ENCODE data around the gene HDAC4.
A peak's percentile ranks its signal among the peaks of the same experiment; 100 is the strongest.
"Not testable (repeated sequence)": the region's sequence is repeated elsewhere in the genome, so short reads cannot be mapped to it uniquely, and the experiment has no call there.

Gene HDAC4

GRCh38 chr2:239051891-239052445 is 348.9 kb downstream of the HDAC4 start:
- DNase-seq = no peak

GRCh38 chr2:239050252-239050649 is 350.6 kb downstream of the HDAC4 start:
- no peak for DNase-seq

- no peak for DNase-seq
Observed at GRCh38 chr2:239049421-239050251, 351.2 kb downstream of the HDAC4 start.

GRCh38 chr2:239048736-239049135 is 352.1 kb downstream of the HDAC4 start:
- no peak for DNase-seq

- DNase-seq = no peak
Observed at GRCh38 chr2:239047861-239048260, 353.0 kb downstream of the HDAC4 start.

- DNase-seq = no peak
Observed at GRCh38 chr2:239047420-239047819, 353.4 kb downstream of the HDAC4 start.

GRCh38 chr2:239046822-239047221 is 354.0 kb downstream of the HDAC4 start:
- DNase-seq = no peak

- no peak for DNase-seq
Observed at GRCh38 chr2:239044336-239044735, 356.5 kb downstream of the HDAC4 start.

GRCh38 chr2:239043326-239043725 is 357.5 kb downstream of the HDAC4 start:
- DNase-seq = no peak

GRCh38 chr2:239042551-239043320 is 358.1 kb downstream of the HDAC4 start:
- DNase-seq = no peak

- no peak for DNase-seq
Observed at GRCh38 chr2:239042046-239042445, 358.8 kb downstream of the HDAC4 start.

- DNase-seq = no peak
Observed at GRCh38 chr2:239041062-239041461, 359.8 kb downstream of the HDAC4 start.

GRCh38 chr2:239040152-239040761 is 360.6 kb downstream of the HDAC4 start:
- no peak for DNase-seq

- no peak for DNase-seq
Observed at GRCh38 chr2:239039479-239039861, 361.4 kb downstream of the HDAC4 start.

GRCh38 chr2:239038773-239039478 is 361.9 kb downstream of the HDAC4 start:
- DNase-seq = no peak

- DNase-seq = not testable (repeated sequence)
Observed at GRCh38 chr2:239038284-239038683, 362.5 kb downstream of the HDAC4 start.

GRCh38 chr2:239037559-239037910 is 363.3 kb downstream of the HDAC4 start:
- no peak for DNase-seq

GRCh38 chr2:239036819-239037558 is 363.8 kb downstream of the HDAC4 start:
- no peak for DNase-seq

GRCh38 chr2:239035997-239036731 is 364.7 kb downstream of the HDAC4 start:
- DNase-seq = no peak

- DNase-seq = peak; percentile 90
Observed at GRCh38 chr2:239035361-239035814, 365.4 kb downstream of the HDAC4 start.
